BE2C (cell line): Measurements from ENCODE around the gene FAM13C.

Source experiments
- DNase-seq: peaks from one replicate; pipeline ENCODE4 v3.0.0-alpha.2; 2020
- H3K27me3 ChIP-seq: fragments of 250-450 bp; sonication (Bioruptor Pico); 2 replicates; pipeline ENCODE4 v1.5.1; 2020; ENCODE audit warnings: mild to moderate bottlenecking
- H3K36me3 ChIP-seq: fragments of 250-450 bp; sonication (Bioruptor Pico); 2 replicates; pipeline ENCODE4 v1.5.1; 2020; ENCODE audit warnings: mild to moderate bottlenecking
- H3K4me1 ChIP-seq: fragments of 250-450 bp; sonication (Bioruptor Pico); 2 replicates; pipeline ENCODE4 v1.5.1; 2020
- H3K4me3 ChIP-seq: 2 replicates; pipeline ENCODE4 v1.5.1; 2011; ENCODE audit warnings: low read depth, low read length
- H3K9me3 ChIP-seq: fragments of 250-450 bp; sonication (Bioruptor Pico); 2 replicates; pipeline ENCODE4 v1.5.1; 2020
- TF ChIP-seq, protein P1 (sequence below): IDR thresholded peaks from 2 replicates; pipeline ENCODE4 v1.5.1; 2012; ENCODE audit warnings: mild to moderate bottlenecking, low read depth, low read length

FAM13C gene

DNA sequence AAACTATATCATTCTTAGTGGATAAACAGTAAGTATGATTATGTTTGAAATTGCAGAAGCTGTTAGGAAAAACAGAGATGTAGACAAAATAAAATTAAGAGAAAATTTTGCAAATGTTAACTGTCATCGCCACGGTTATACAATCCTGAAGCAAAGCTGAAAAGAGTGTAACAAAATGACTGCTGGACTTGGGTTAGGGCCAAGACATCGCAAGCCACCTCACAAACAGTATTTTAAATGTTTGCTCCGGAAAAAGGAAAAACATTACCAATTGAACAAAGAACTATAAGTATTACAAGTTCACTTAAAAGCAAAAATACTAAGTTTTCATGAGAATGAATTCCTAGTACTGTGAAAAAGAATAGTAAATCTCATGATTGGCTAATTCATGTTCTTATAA lies 60.0 kb downstream of the FAM13C start:
- no peaks in the 10 kb centered on the region for H3K9me3 ChIP-seq
- H3K4me3 ChIP-seq, result no peak overlapping the region
- DNase-seq, result no peak
- H3K27me3 ChIP-seq, result no peaks in the 10 kb centered on the region
- TF ChIP-seq, protein P1, sequence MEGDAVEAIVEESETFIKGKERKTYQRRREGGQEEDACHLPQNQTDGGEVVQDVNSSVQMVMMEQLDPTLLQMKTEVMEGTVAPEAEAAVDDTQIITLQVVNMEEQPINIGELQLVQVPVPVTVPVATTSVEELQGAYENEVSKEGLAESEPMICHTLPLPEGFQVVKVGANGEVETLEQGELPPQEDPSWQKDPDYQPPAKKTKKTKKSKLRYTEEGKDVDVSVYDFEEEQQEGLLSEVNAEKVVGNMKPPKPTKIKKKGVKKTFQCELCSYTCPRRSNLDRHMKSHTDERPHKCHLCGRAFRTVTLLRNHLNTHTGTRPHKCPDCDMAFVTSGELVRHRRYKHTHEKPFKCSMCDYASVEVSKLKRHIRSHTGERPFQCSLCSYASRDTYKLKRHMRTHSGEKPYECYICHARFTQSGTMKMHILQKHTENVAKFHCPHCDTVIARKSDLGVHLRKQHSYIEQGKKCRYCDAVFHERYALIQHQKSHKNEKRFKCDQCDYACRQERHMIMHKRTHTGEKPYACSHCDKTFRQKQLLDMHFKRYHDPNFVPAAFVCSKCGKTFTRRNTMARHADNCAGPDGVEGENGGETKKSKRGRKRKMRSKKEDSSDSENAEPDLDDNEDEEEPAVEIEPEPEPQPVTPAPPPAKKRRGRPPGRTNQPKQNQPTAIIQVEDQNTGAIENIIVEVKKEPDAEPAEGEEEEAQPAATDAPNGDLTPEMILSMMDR, result no peak
- no peaks in the 10 kb centered on the region; the same call in 1 of the 2 replicates for H3K36me3 ChIP-seq
- H3K4me1 ChIP-seq, result peaks cover 14% of the 10 kb centered on the region

DNA sequence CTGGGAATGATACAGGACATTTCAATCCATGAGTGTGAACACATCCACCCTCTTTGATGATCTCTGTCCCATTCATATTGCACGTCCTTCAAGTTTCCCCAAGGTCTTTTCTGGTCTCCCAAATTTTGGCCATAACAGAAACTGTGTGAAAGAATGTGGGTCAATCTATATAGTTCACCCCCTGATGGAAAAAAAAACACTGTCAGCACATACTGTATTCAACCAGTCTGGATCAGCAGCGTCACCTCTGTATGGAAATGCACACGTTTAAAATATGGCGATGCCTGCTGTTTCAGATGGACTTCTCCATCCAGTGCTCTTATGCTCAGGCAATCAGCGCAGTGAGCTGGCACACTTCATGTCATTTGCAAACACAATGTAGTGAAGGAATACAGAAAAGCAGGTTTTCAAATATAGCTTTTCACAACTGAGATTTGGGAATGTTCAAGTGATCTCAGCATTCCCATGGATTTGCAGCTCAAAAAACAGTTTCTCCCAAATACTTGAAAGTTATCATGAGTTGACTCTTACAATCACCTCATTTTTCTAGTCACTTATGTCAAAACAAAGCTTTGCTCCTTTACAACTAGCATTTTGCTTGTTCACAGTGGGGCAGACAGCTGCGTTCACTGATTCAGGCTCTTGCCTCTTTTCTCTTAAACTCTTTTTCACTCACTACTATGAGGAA lies 61.1 kb downstream of the FAM13C start:
- TF ChIP-seq, protein P1, result no peak
- no peaks in the 10 kb centered on the region for H3K9me3 ChIP-seq
- no peak overlapping the region for H3K4me3 ChIP-seq
- no peaks in the 10 kb centered on the region for H3K27me3 ChIP-seq
- DNase-seq, result no peak
- no peaks in the 10 kb centered on the region; the same call in 1 of the 2 replicates for H3K36me3 ChIP-seq
- peaks cover 14% of the 10 kb centered on the region for H3K4me1 ChIP-seq

DNA sequence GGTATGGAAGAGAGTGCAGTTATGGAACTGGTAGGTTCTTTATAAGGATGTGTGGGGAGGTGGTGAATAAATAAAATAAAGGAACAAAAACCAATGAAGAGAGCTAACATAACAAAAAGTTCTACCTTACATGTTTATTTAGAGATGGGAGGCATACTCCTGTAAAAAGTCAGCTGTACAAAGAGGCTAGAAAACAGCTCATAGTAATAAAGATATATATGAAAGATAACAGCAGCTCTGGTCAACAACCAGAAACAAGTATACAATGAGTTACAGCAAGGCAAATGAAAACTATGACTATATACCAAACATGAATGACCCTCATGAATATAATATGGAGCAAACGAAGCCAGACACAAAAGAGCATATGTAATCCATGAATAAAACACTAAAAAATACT lies 62.0 kb downstream of the FAM13C start:
- no peaks in the 10 kb centered on the region for H3K27me3 ChIP-seq
- H3K4me3 ChIP-seq, result no peak overlapping the region
- no peaks in the 10 kb centered on the region for H3K9me3 ChIP-seq
- no peaks in the 10 kb centered on the region; the same call in 1 of the 2 replicates for H3K36me3 ChIP-seq
- no peak for DNase-seq
- peaks cover 14% of the 10 kb centered on the region for H3K4me1 ChIP-seq
- TF ChIP-seq, protein P1, result no peak

DNA sequence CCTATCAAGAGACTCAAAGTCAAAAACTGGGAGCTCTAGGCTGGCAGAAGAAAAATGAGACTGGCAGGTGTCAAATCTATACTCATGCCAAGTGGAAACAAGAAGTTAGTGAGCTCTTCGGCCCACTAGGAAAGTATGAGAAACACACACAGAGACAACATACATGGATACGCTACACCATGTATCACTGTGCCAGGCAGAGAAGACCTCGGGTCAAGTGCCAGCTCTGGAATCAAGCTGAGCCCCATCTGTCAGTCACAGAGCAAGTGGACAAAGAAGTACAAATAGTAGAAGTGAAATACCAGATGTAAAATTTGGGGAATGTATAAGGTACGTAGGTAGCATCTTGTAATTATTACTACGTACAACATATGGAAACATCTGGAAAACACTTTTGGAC lies 62.4 kb downstream of the FAM13C start:
- no peaks in the 10 kb centered on the region; the same call in 1 of the 2 replicates for H3K36me3 ChIP-seq
- no peaks in the 10 kb centered on the region for H3K27me3 ChIP-seq
- no peak overlapping the region for H3K4me3 ChIP-seq

DNA sequence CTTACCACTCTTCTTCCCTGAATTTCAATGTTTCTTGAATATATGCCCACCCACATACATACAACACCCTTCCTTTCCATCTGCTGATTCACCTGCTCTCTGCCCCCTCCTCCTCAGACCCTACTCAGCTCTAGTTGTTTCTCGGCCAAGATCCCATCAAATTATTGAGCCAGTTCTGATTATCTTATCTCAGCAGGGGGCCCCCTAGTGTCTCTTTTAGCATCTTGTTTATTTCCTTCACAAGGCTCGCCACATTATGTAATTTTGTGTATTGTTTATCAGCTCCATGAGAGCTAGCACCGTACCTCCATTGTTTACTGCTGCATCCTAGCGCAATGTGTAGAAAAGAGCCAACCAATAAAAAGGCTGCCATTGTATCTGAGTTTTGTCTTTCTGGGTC lies 71.9 kb downstream of the FAM13C start:
- Histone ChIP-seq H3K4me3 (no peak overlapping the region), H3K9me3 (no peaks in the 10 kb centered on the region), H3K36me3 (no peaks in the 10 kb centered on the region), H3K27me3 (no peaks in the 10 kb centered on the region), H3K4me1 (no peaks in the 10 kb centered on the region)
- no peak for DNase-seq
- TF ChIP-seq, protein P1, result peak; percentile 28

More for the DNA sequence above, 62.4 kb downstream of the FAM13C start:
- TF ChIP-seq, protein P1, result no peak
- no peak for DNase-seq
- Histone ChIP-seq H3K4me1 (peaks cover 14% of the 10 kb centered on the region), H3K9me3 (no peaks in the 10 kb centered on the region)

DNA sequence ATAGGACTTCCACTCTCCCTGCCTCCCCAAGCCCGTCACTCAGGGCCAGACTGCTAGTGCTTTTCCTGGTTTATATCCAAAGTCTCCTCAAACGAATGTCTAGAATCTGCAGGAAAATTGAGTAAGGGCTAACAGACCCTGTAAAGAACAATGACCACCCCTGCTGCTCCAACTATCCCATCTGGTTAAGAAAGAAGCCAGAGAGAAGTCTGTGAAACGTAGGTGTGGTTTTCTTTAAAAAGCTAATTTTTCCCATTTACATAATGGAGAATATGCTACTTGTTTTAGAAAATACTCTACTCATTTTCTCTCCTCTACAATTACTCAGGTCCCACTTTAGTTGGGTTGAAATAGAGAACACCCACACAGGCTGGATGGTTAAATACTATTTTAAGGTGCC lies 72.5 kb downstream of the FAM13C start:
- no peak for DNase-seq
- TF ChIP-seq, protein P1, result no peak
- H3K9me3 ChIP-seq, result no peaks in the 10 kb centered on the region

More for the DNA sequence above, 72.5 kb downstream of the FAM13C start:
- H3K4me1 ChIP-seq, result no peaks in the 10 kb centered on the region
- no peaks in the 10 kb centered on the region for H3K36me3 ChIP-seq
- H3K27me3 ChIP-seq, result no peaks in the 10 kb centered on the region
- no peak overlapping the region for H3K4me3 ChIP-seq
